Esophagus squamous epithelium (tissue), 4 donors: ENCODE data around the gene ZNF593OS.

Experiments
- CTCF ChIP-seq, 6 experiments: fragments of 450-650 bp in 4 of 6; fragments of 200-600 bp in 2 of 6; sonication (generic) in 2 of 6; IDR thresholded peaks; one replicate each; pipeline ENCODE4 v1.5.1; 2016 to 2019; ENCODE audit warnings: antibody characterized with exemption in 6 of 6, mild to moderate bottlenecking in 4 of 6, moderate library complexity in 4 of 6
- POLR2A ChIP-seq, 4 donors: fragments of 450-650 bp; IDR thresholded peaks; one replicate each; pipeline ENCODE4 v1.6.1; 2017; ENCODE audit warnings: antibody characterized with exemption in 4 of 4, mild to moderate bottlenecking in 4 of 4, moderate library complexity in 3 of 4

DNA sequence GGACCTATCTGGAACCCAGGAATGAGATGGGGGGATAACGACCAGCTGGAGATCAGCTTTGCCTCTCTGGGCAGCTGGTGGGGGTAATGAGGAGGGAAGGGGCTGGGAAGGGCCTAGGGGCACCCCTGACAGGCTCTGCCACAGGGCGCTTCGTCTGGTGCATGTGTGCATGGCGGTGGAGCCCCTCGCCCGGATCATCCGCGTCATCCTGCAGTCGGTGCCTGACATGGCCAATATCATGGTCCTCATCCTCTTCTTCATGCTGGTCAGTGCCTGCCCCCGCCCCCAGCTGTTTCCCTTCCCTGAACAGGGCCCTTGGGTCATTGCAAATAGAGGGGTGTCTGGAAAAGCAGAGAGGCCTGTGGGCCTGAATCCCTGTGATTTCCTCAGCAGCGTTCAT lies 26.2 kb upstream of the ZNF593OS start:
- TF ChIP-seq CTCF (IDR thresholded peaks at IDR 0.05): no peak
- TF ChIP-seq POLR2A (IDR thresholded peaks at IDR 0.05): no peak
